ENCODE results near the gene TRMT44.
"Not testable (repeated sequence)": the region's sequence is repeated elsewhere in the genome, so short reads cannot be mapped to it uniquely, and the experiment has no call there.

The TRMT44 gene

GRCh38 chr4:8486643-8487042 is 46.1 kb downstream of the TRMT44 start:
- DNase-seq; H3K27me3 Mint-ChIP-seq; H3K9me3 Mint-ChIP-seq; ATAC-seq (replicated peaks); H3K27ac Mint-ChIP-seq; H3K4me3 Mint-ChIP-seq; H3K36me3 Mint-ChIP-seq (ENCODE audit: insufficient read depth); H3K4me1 Mint-ChIP-seq (ENCODE audit: low read depth in 2 of 2): not testable (repeated sequence)

- Mint-ChIP-seq H3K36me3 (ENCODE audit: insufficient read depth) (no peaks in the 10 kb centered on the region), H3K4me3 (no peak overlapping the region), H3K9me3 (no peaks in the 10 kb centered on the region), H3K27me3 (peaks cover 0 to 7% of the 10 kb centered on the region in 2 donors), H3K4me1 (ENCODE audit: low read depth in 2 of 2) (peaks cover 0 to 3% of the 10 kb centered on the region in 2 donors), H3K27ac (no peak overlapping the region)
- ATAC-seq (replicated peaks) (no peak), DNase-seq (no peak)
These were observed 48.3 kb downstream of the TRMT44 start for GRCh38 chr4:8488791-8489369.

- not testable (repeated sequence) for H3K27ac Mint-ChIP-seq; DNase-seq; ATAC-seq (replicated peaks); H3K27me3 Mint-ChIP-seq; H3K9me3 Mint-ChIP-seq; H3K36me3 Mint-ChIP-seq (ENCODE audit: insufficient read depth); H3K4me1 Mint-ChIP-seq (ENCODE audit: low read depth in 2 of 2); H3K4me3 Mint-ChIP-seq
These were observed 50.9 kb downstream of the TRMT44 start for GRCh38 chr4:8491478-8491877.

GRCh38 chr4:8492174-8492573 is 51.6 kb downstream of the TRMT44 start:
- H3K4me3 Mint-ChIP-seq, result no peak overlapping the region
- no peak for DNase-seq
- no peaks in the 10 kb centered on the region for H3K27me3 Mint-ChIP-seq
- ATAC-seq (replicated peaks), result no peak
- H3K9me3 Mint-ChIP-seq, result no peaks in the 10 kb centered on the region
- H3K36me3 Mint-ChIP-seq (ENCODE audit: insufficient read depth), result no peaks in the 10 kb centered on the region
- H3K27ac Mint-ChIP-seq, result no peak overlapping the region
- H3K4me1 Mint-ChIP-seq (ENCODE audit: low read depth in 2 of 2), result no peaks in the 10 kb centered on the region

- no peaks in the 10 kb centered on the region for H3K36me3 Mint-ChIP-seq (ENCODE audit: insufficient read depth)
These were observed 52.9 kb downstream of the TRMT44 start for GRCh38 chr4:8493484-8493883.

GRCh38 chr4:8494218-8494617 is 53.6 kb downstream of the TRMT44 start:
- ATAC-seq (replicated peaks) (no peak), DNase-seq (no peak)
- peaks cover 0 to 9% of the 10 kb centered on the region in 2 donors for H3K27me3 Mint-ChIP-seq
- no peaks in the 10 kb centered on the region for H3K4me1 Mint-ChIP-seq (ENCODE audit: low read depth in 2 of 2)
- no peak overlapping the region for H3K4me3 Mint-ChIP-seq
- H3K27ac Mint-ChIP-seq, result no peak overlapping the region
- peaks cover 0 to 4% of the 10 kb centered on the region in 2 donors for H3K9me3 Mint-ChIP-seq
- no peaks in the 10 kb centered on the region for H3K36me3 Mint-ChIP-seq (ENCODE audit: insufficient read depth)

More at GRCh38 chr4:8493484-8493883, 52.9 kb downstream of the TRMT44 start:
- DNase-seq (no peak), ATAC-seq (replicated peaks) (no peak)
- Mint-ChIP-seq H3K9me3 (peaks cover 0 to 4% of the 10 kb centered on the region in 2 donors), H3K27ac (no peak overlapping the region), H3K4me1 (ENCODE audit: low read depth in 2 of 2) (no peaks in the 10 kb centered on the region), H3K27me3 (peaks cover 0 to 9% of the 10 kb centered on the region in 2 donors), H3K4me3 (no peak overlapping the region)

- peaks cover 0 to 4% of the 10 kb centered on the region in 2 donors for H3K9me3 Mint-ChIP-seq
- H3K27ac Mint-ChIP-seq, result no peak overlapping the region
- DNase-seq (no peak), ATAC-seq (replicated peaks) (no peak)
- H3K27me3 Mint-ChIP-seq, result peaks cover 0 to 9% of the 10 kb centered on the region in 2 donors
- no peak overlapping the region for H3K4me3 Mint-ChIP-seq
- no peaks in the 10 kb centered on the region for H3K4me1 Mint-ChIP-seq (ENCODE audit: low read depth in 2 of 2)
- no peaks in the 10 kb centered on the region for H3K36me3 Mint-ChIP-seq (ENCODE audit: insufficient read depth)
These were observed 54.5 kb downstream of the TRMT44 start for GRCh38 chr4:8494983-8495548.

GRCh38 chr4:8495803-8496202 is 55.2 kb downstream of the TRMT44 start:
- H3K36me3 Mint-ChIP-seq (ENCODE audit: insufficient read depth), result no peaks in the 10 kb centered on the region
- H3K4me1 Mint-ChIP-seq (ENCODE audit: low read depth in 2 of 2), result no peaks in the 10 kb centered on the region
- DNase-seq, result no peak
- H3K27me3 Mint-ChIP-seq, result peaks cover 0 to 9% of the 10 kb centered on the region in 2 donors
- H3K4me3 Mint-ChIP-seq, result no peak overlapping the region
- H3K9me3 Mint-ChIP-seq, result peaks cover 0 to 4% of the 10 kb centered on the region in 2 donors
- no peak for ATAC-seq (replicated peaks)
- H3K27ac Mint-ChIP-seq, result no peak overlapping the region

- Mint-ChIP-seq H3K27me3 (peaks cover 0 to 9% of the 10 kb centered on the region in 2 donors), H3K4me1 (ENCODE audit: low read depth in 2 of 2) (no peaks in the 10 kb centered on the region), H3K27ac (no peak overlapping the region), H3K4me3 (no peak overlapping the region), H3K9me3 (peaks cover 0 to 4% of the 10 kb centered on the region in 2 donors), H3K36me3 (ENCODE audit: insufficient read depth) (no peaks in the 10 kb centered on the region)
- no peak for DNase-seq
- ATAC-seq (replicated peaks), result no peak
These were observed 57.2 kb downstream of the TRMT44 start for GRCh38 chr4:8497762-8498161.

- ATAC-seq (replicated peaks), result no peak
- no peak overlapping the region for H3K4me3 Mint-ChIP-seq
- no peak overlapping the region for H3K27ac Mint-ChIP-seq
- no peaks in the 10 kb centered on the region for H3K4me1 Mint-ChIP-seq (ENCODE audit: low read depth in 2 of 2)
- H3K36me3 Mint-ChIP-seq (ENCODE audit: insufficient read depth), result no peaks in the 10 kb centered on the region
- DNase-seq, result no peak
- H3K27me3 Mint-ChIP-seq, result peaks cover 9 to 15% of the 10 kb centered on the region in 2 donors
- peaks cover 0 to 4% of the 10 kb centered on the region in 2 donors for H3K9me3 Mint-ChIP-seq
These were observed 60.4 kb downstream of the TRMT44 start for GRCh38 chr4:8500966-8501365.

- H3K4me3 Mint-ChIP-seq, result no peak overlapping the region
- ATAC-seq (replicated peaks), result no peak
- no peak overlapping the region for H3K27ac Mint-ChIP-seq
- H3K27me3 Mint-ChIP-seq, result peaks cover 9 to 15% of the 10 kb centered on the region in 2 donors
- no peaks in the 10 kb centered on the region for H3K36me3 Mint-ChIP-seq (ENCODE audit: insufficient read depth)
- no peak for DNase-seq
- no peaks in the 10 kb centered on the region for H3K4me1 Mint-ChIP-seq (ENCODE audit: low read depth in 2 of 2)
- peaks cover 0 to 4% of the 10 kb centered on the region in 2 donors for H3K9me3 Mint-ChIP-seq
These were observed 61.2 kb downstream of the TRMT44 start for GRCh38 chr4:8501781-8502180.

GRCh38 chr4:8502371-8502770 is 61.8 kb downstream of the TRMT44 start:
- DNase-seq (no peak), ATAC-seq (replicated peaks) (no peak)
- Mint-ChIP-seq H3K36me3 (ENCODE audit: insufficient read depth) (no peaks in the 10 kb centered on the region), H3K4me3 (no peak overlapping the region), H3K9me3 (peaks cover 0 to 4% of the 10 kb centered on the region in 2 donors), H3K27me3 (peaks cover 9 to 15% of the 10 kb centered on the region in 2 donors), H3K4me1 (ENCODE audit: low read depth in 2 of 2) (no peaks in the 10 kb centered on the region), H3K27ac (no peak overlapping the region)

- Mint-ChIP-seq H3K4me3 (no peak overlapping the region), H3K27ac (no peak overlapping the region), H3K4me1 (ENCODE audit: low read depth in 2 of 2) (no peaks in the 10 kb centered on the region), H3K9me3 (no peaks in the 10 kb centered on the region), H3K27me3 (peaks cover 5 to 15% of the 10 kb centered on the region in 2 donors), H3K36me3 (ENCODE audit: insufficient read depth) (no peaks in the 10 kb centered on the region)
- no peak for ATAC-seq (replicated peaks)
- DNase-seq, result no peak
These were observed 62.4 kb downstream of the TRMT44 start for GRCh38 chr4:8502836-8503585.

GRCh38 chr4:8503801-8504200 is 63.2 kb downstream of the TRMT44 start:
- no peak for ATAC-seq (replicated peaks)
- no peak for DNase-seq
- H3K4me1 Mint-ChIP-seq (ENCODE audit: low read depth in 2 of 2), result no peaks in the 10 kb centered on the region
- no peak overlapping the region for H3K4me3 Mint-ChIP-seq
- no peaks in the 10 kb centered on the region for H3K36me3 Mint-ChIP-seq (ENCODE audit: insufficient read depth)
- peaks cover 0 to 15% of the 10 kb centered on the region in 2 donors for H3K27me3 Mint-ChIP-seq
- no peak overlapping the region for H3K27ac Mint-ChIP-seq
- H3K9me3 Mint-ChIP-seq, result no peaks in the 10 kb centered on the region
